ENCODE measurements around the gene BEND5.

Gene BEND5

GRCh38 chr1:48678710-48679505 is 97.8 kb downstream of the BEND5 start:
- no peak for FAIRE-seq

Measured in islet of Langerhans (tissue), 1 donor.